HEK293T (cell line): ENCODE results near the gene ZBTB11.
A peak's percentile ranks its signal among the peaks of the same experiment; 100 is the strongest.

Experiments used
- CTCF ChIA-PET: fragments of 350-600 bp; formaldehyde crosslinking; extraction: SDS; loops from one replicate; lab custom pipeline; 2021; ENCODE audit warnings: antibody characterized with exemption, inconsistent platforms; lab: Yijun Ruan, JAX
- POLR2A ChIA-PET: fragments of 350-600 bp; formaldehyde crosslinking; extraction: SDS; loops from one replicate; lab custom pipeline; 2020; ENCODE audit warnings: antibody characterized with exemption, inconsistent platforms; lab: Yijun Ruan, JAX
- DNase-seq: peaks from one replicate; pipeline ENCODE4 v3.0.0; 2012; ENCODE audit warnings: mixed read lengths; ENCODE audit errors: extremely low spot score
- ARNT ChIP-seq: fragments of 450-650 bp; IDR thresholded peaks from 2 replicates; pipeline ENCODE4 v1.6.1; 2017; ENCODE audit warnings: mild to moderate bottlenecking
- BHLHE40 ChIP-seq: fragments of 450-650 bp; IDR thresholded peaks from 2 replicates; pipeline ENCODE4 v1.6.1; 2016; ENCODE audit warnings: mild to moderate bottlenecking, moderate library complexity, borderline replicate concordance
- CTBP1 ChIP-seq: fragments of 450-650 bp; IDR thresholded peaks from 2 replicates; pipeline ENCODE4 v1.6.1; 2016; ENCODE audit warnings: borderline replicate concordance
- ELF4 ChIP-seq: fragments of 450-650 bp; IDR thresholded peaks from 2 replicates; pipeline ENCODE4 v1.6.1; 2017; ENCODE audit warnings: antibody characterized with exemption
- FOXA1 ChIP-seq: fragments of 450-650 bp; IDR thresholded peaks from 2 replicates; pipeline ENCODE4 v1.6.1; 2016; ENCODE audit warnings: mild to moderate bottlenecking
- FOXK2 ChIP-seq: fragments of 450-650 bp; IDR thresholded peaks from 2 replicates; pipeline ENCODE4 v1.6.1; 2016; ENCODE audit warnings: mild to moderate bottlenecking
- FOXM1 ChIP-seq: fragments of 450-650 bp; IDR thresholded peaks from 2 replicates; pipeline ENCODE4 v1.6.1; 2017; ENCODE audit warnings: mild to moderate bottlenecking, borderline replicate concordance
- HDGF ChIP-seq: fragments of 450-650 bp; IDR thresholded peaks from 2 replicates; pipeline ENCODE4 v1.6.1; 2017; ENCODE audit warnings: antibody characterized with exemption, borderline replicate concordance
- L3MBTL2 ChIP-seq: fragments of 450-650 bp; conservative IDR thresholded peaks from 2 replicates; pipeline ENCODE4 v1.6.1; 2016; ENCODE audit warnings: mild to moderate bottlenecking
- LEF1 ChIP-seq: fragments of 450-650 bp; IDR thresholded peaks from 2 replicates; pipeline ENCODE4 v1.6.1; 2017; ENCODE audit warnings: mild to moderate bottlenecking, borderline replicate concordance
- NFRKB ChIP-seq: fragments of 450-650 bp; IDR thresholded peaks from 2 replicates; pipeline ENCODE4 v1.6.1; 2016; ENCODE audit warnings: mild to moderate bottlenecking, moderate library complexity
- PKNOX1 ChIP-seq: fragments of 450-650 bp; IDR thresholded peaks from 2 replicates; pipeline ENCODE4 v1.6.1; 2016
- SP1 ChIP-seq: fragments of 450-650 bp; IDR thresholded peaks from 2 replicates; pipeline ENCODE4 v1.6.1; 2017
- SUZ12 ChIP-seq: fragments of 450-650 bp; IDR thresholded peaks from 2 replicates; pipeline ENCODE4 v1.6.1; 2016; ENCODE audit warnings: mild to moderate bottlenecking
- TARDBP ChIP-seq: fragments of 450-650 bp; IDR thresholded peaks from 2 replicates; pipeline ENCODE4 v1.6.1; 2016
- ZNF384 ChIP-seq: fragments of 450-650 bp; IDR thresholded peaks from 2 replicates; pipeline ENCODE4 v1.6.1; 2016

Gene ZBTB11

GRCh38 chr3:101673953-101674352 is 3.0 kb downstream of the ZBTB11 start:
- DNase-seq = no peak
- TF ChIP-seq SUZ12 (no peak), ELF4 (no peak), PKNOX1 (no peak), NFRKB (no peak), SP1 (no peak), CTBP1 (no peak), L3MBTL2 (no peak), ZNF384 (peak; percentile 58)
- POLR2A ChIA-PET = interaction anchor here (1.3 to 1.6 kb wide), 2 partner anchors 12 to 100 kb away, joined by 4 to 7 read pairs; partner anchors contain the start of genes PCNP and RPL24
- CTCF ChIA-PET = interaction anchor here (0.9 kb wide), 1 partner anchor 39 kb away, joined by 4 read pairs; no protein-coding TSS in a partner anchor

GRCh38 chr3:101671014-101671413 is 5.9 kb downstream of the ZBTB11 start:
- ChIA-PET POLR2A (no interaction called here), CTCF (no interaction called here)
- no peak for DNase-seq

GRCh38 chr3:101667844-101668243 is 9.1 kb downstream of the ZBTB11 start:
- no peak for DNase-seq
- ChIA-PET POLR2A (no interaction called here), CTCF (no interaction called here)
- TF ChIP-seq ELF4 (no peak), FOXK2 (no peak), L3MBTL2 (no peak), ARNT (no peak), FOXA1 (no peak), SUZ12 (no peak), CTBP1 (no peak), FOXM1 (no peak), BHLHE40 (no peak), ZNF384 (no peak)

More at GRCh38 chr3:101671014-101671413, 5.9 kb downstream of the ZBTB11 start:
- TF ChIP-seq FOXM1 (no peak), ARNT (no peak), SP1 (no peak), BHLHE40 (no peak), ZNF384 (no peak), NFRKB (no peak), L3MBTL2 (no peak)

GRCh38 chr3:101667331-101667730 is 9.6 kb downstream of the ZBTB11 start:
- ChIA-PET POLR2A (no interaction called here), CTCF (no interaction called here)
- no peak for DNase-seq
- TF ChIP-seq BHLHE40 (no peak), CTBP1 (no peak), ZNF384 (no peak), FOXK2 (no peak), LEF1 (no peak), NFRKB (no peak), SUZ12 (no peak), HDGF (no peak), TARDBP (no peak), L3MBTL2 (no peak), ELF4 (no peak)

- DNase-seq = no peak
- CTCF ChIA-PET = interaction anchor here (0.7 kb wide), 1 partner anchor 834 kb away, joined by 3 read pairs; no protein-coding TSS in a partner anchor
- TF ChIP-seq CTBP1 = no peak
- TF ChIP-seq NFRKB = no peak
- TF ChIP-seq FOXK2 = no peak
- no peak for TF ChIP-seq FOXA1
- TF ChIP-seq ARNT = no peak
- no peak for TF ChIP-seq SP1
- no peak for TF ChIP-seq FOXM1
- no peak for TF ChIP-seq ELF4
- POLR2A ChIA-PET = interaction anchor here (1.7 to 3.4 kb wide), 2 partner anchors 10 to 21 kb away, joined by 6 to 17 read pairs; partner anchors contain the start of genes RPL24 and ZBTB11
Observed at GRCh38 chr3:101665851-101666250, 11.1 kb downstream of the ZBTB11 start.

DNA sequence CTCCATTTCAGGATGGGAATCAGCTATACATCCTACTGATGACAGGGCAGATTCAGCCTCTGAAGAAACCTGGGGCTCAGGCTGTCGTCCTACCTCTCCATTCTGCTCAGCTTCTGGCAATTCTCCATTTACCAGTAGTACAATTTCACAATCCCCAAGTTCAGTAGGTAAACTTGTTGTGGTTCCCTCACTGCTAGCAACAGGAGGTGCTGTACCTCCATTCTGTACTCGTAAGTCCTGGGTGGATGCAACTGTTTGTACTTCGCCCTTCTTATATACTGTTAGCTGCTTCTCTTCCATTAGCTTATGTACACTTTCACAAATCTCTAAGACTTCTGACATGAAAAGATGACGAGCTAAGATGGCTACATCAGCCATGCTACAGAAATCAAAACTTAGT is 11.6 kb downstream of the ZBTB11 start:
- TF ChIP-seq TARDBP = no peak
- no peak for TF ChIP-seq L3MBTL2
- no peak for TF ChIP-seq ARNT
- TF ChIP-seq CTBP1 = no peak
- no peak for TF ChIP-seq SP1
- no peak for TF ChIP-seq NFRKB
- TF ChIP-seq ELF4 = no peak
- no peak for TF ChIP-seq LEF1
- TF ChIP-seq PKNOX1 = no peak
- TF ChIP-seq FOXA1 = no peak
- no peak for TF ChIP-seq ZNF384
- no peak for TF ChIP-seq FOXM1
- TF ChIP-seq BHLHE40 = no peak
- TF ChIP-seq SUZ12 = no peak
- no peak for TF ChIP-seq FOXK2
- TF ChIP-seq HDGF = no peak
- ChIA-PET POLR2A (interaction anchor here (1.7 to 3.4 kb wide), 2 partner anchors 11 to 21 kb away, joined by 6 to 17 read pairs; partner anchors contain the start of genes RPL24 and ZBTB11), CTCF (interaction anchor here (0.7 kb wide), 1 partner anchor 26 kb away, joined by 3 read pairs; no protein-coding TSS in a partner anchor)
- DNase-seq = no peak

GRCh38 chr3:101660714-101661113 is 16.2 kb downstream of the ZBTB11 start:
- CTCF ChIA-PET = no interaction called here
- POLR2A ChIA-PET = no interaction called here
- no peak for DNase-seq
- TF ChIP-seq SP1 (no peak), NFRKB (no peak), FOXM1 (no peak), FOXK2 (no peak), FOXA1 (no peak), ARNT (no peak), ELF4 (no peak), CTBP1 (no peak), PKNOX1 (no peak)
